ENCODE data around the gene CCDC69.

The CCDC69 gene

GRCh38 chr5:151159649-151160373 lies 64.1 kb downstream of the CCDC69 start:
- DNase-seq = no peak

DNA sequence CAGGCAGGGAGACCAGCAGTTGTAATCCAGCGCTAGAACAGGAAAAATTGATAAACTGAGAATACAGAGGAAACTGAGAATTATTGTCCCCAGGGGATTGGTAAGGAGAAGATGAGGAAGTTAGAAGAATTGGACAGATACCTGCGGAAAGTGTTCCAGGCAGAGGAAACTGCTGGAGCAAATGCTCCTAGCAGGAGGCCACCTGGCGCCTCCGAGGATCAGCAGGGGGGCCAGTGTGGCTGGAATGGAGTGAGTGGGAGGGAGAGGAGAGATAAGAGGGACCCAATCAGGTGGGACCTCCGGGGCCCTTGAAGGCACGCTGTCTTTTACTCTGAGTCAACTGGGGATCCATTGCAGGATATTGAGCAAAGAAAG lies 65.6 kb downstream of the CCDC69 start:
- peak in 1 of 14 donors; percentile 54 for DNase-seq

GRCh38 chr5:151157426-151158286 lies 66.2 kb downstream of the CCDC69 start, which contains the start of gene ANXA6:
TSS of gene ANXA6 (minus strand) at chr5:151157779. CDS start at chr5:151147901, 9,878 bp downstream.
- peak in 12 of 14 donors; percentile 20 to 89 (median 65) for DNase-seq

DNA sequence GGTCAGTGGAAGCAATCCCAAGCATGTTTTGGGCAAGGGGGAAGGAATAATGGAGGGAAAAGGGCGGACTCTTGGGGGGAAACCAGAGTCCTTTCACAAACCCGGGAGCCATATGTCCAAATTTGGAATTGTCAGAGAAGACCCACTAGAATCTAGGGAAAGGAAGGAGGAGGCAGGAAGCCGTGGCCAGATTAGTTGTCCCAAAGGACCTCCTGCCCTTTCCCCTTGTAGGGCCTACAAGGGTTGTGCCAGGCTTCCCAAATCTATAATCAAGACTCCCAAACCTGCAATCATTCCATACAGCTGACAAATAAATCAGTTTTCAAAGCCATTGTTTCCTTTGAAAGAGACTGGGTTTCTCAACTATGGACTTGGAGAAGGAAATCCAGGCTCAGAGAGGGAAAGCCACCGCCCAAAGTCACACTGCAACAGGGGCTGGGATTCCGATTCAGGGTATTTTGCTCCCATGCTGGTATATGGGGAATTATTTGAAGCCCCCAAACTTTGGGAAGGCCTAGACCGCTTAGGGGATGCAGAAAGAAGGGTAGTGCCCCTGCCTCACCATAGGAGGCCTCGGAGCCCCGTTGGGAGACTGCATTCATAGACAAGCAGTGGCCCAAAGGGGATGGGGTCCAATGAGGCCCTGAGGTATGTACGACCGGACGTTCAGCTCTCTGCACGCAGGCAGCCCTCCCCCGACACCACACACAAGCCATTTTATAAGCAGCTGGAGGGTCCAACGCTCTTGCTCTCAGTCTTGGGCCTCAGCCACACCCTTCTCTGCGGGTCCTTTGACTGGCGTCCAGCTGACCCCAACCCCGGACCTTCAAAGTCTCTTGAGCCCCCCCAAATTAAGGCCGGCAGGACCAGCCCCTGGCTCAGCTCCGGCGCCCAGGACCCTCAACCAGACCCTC lies 67.1 kb downstream of the CCDC69 start:
- DNase-seq = peak in 2 of 14 donors; percentile 28 to 53

DNA sequence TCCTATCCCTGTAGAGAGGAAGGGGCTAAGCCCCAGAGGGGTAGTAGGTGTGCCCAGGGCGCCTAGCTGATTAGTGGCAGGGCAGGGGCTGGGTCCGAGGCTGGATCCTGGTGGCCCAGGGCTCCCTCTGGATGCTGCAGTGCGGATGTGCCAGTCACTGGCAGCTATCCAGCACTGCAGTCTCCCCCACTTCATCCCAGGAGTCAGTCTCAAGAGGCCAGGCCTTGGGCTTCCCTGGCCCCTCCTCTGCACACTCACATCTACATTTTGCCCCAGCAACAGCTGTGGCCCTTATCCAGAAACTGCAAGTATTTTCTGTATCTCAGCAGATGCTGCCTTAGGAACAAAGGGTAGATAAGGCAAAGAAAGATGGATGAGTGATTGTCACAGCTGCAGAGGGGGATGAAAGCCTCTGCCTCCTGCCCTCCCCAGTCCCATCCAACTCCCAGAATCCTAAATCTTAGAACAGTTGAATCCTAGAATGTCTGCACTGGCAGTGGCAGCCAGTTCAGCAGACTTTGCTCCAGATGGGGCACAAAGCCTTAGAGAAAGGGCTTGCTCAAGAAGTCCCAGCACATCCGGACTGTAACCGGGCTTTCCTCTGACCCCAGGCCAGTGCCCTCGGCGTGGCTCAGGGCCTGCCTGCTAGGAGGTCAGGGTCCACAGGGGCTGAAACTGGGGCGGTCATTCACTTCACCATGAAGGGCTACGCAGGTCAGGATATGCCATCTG lies 68.0 kb downstream of the CCDC69 start:
- DNase-seq = peak in 2 of 14 donors; percentile 22 to 33

DNA sequence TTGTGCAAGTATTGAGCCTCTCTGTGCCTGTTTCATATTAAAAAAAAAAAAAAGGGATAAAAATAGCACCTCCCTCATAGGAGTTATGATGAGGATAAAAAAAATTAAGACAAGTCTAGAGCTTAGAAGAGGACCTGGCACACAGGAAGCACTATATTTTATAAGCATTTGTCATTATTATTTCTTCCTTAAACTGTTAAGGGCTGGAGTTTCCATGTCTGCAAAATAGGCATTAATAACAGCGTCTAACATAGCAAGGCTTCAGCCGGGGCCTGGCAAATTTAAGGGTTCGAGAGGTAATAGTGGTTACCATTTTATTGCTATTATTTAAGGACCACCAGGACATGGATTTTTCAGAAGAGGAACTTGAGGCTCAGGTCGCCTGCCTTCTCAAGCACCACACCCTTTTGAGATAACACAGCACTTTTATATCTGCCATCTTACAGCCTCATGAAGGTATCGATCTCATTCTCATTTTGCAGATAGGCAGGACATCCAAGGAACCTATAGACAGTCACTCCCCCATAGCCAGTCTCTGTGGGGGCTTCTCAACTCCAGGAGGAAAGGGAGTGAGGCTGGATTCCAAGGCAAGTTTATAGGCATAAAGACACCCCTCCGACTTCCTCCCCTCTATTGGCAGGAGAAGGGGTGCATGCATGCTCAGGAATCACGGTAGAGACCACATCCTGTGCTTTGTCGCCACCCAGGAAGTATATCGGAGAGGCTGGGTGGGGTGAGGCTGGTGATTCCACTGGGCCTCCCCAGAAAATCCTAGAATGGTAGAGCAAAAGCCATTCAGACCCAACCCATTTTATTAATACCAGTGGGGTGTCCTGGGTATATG lies 68.7 kb downstream of the CCDC69 start:
- no peak for DNase-seq

DNA sequence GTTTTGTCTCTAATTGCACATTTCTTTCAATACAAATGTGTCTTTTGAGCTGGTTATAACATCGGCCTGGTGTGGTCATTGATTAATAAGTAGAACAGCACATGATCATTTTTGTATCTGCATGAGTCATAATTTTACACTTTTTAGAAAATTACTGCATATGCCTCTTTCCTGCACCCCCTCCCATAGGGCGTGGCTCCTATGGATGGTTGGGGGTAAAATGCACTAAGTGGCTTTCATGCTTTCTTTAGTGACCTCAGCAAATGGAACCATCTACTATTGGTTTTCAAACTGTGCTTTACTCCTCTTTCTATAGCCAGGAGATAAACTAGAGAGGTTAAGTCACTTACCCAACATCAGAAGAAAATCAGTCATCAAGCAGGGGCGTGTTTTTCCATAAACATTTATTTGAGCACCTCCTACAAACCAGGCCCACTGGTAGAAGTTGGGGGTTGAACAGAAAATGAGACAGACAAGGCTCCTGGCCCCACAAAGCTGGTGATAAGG lies 70.1 kb downstream of the CCDC69 start:
- DNase-seq = no peak

DNA sequence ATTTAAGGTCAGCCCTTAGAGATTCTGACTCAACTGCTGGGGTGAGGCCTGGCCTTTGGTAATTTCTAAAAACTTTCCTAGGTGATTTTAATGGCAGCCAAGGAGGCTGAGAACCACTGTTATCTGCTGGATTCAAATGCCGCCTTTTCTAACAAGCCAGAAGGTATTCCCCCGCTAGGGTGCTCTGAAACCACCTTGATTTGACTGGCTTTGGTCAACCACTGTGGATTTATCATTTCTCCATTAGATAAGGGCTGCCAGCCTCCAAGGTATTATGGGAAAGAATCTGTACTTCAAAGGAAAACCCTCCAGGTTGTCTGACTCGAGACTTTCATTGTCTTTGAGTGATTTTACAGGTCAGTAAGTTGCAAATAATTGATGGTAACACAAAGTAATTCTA lies 70.6 kb downstream of the CCDC69 start:
- no peak for DNase-seq

GRCh38 chr5:151151793-151152192 lies 72.1 kb downstream of the CCDC69 start:
- DNase-seq = peak in 2 of 14 donors; percentile 21 to 24

- DNase-seq = no peak
These were observed 72.6 kb downstream of the CCDC69 start for GRCh38 chr5:151151263-151151660.

DNA sequence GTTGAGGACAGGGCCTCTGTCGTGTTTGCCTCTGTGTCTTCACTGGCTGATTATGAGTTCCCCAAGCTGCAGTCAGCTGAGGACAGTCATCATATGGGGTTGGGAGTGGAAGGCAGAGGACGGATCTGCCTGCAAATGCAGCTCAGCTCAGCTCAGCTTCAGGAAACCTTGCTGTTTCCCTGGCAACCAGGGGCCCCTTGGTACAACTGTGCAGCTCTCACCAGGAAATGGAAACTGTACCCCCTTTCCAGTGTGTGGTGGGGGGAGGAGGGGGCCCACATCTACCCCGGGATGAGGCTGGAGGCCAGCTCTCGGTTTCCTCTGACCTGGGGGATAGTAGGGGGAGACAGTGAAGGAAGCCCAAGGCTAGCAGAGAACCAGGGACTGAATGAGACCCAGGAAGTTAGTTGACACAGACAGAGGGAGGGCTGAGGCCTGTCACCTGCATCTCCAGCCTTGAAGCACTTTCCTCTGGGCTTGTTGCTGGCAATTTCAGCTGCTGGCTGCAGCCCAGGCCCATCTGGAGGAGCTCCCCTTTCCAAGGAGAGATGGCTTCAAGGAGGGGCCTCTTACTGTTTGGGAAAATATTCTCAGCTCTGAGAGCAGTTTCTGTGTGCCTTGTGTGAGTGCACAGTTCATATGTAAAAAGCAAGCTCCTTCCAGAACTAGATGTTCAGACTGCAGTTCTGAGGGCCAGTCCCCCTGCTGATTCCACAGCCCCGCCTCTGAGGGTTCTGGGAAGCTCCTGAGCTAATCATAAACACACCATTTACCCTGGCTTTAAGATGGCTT lies 73.2 kb downstream of the CCDC69 start:
- peak in 5 of 14 donors; percentile 26 to 57 (median 29) for DNase-seq

DNA sequence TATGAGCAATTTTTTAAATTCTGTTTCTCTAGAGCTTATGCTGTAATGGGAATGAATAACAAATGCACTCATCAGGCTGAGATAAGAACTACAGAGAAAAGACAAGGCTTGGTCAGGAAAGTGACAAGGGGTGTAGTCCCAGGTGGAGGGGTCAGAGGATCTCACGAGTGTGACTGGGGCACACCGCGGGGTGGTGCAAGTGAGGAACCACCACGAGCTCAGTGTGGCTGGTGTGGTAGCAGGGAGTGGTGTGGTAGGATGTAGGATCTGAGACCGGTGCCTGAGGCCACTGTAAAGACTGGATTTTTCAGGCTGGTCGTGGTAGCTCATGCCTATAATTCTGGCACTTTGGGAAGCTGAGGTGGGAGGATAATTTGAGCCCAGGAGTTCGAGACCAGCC lies 75.3 kb downstream of the CCDC69 start:
- no peak for DNase-seq

DNA sequence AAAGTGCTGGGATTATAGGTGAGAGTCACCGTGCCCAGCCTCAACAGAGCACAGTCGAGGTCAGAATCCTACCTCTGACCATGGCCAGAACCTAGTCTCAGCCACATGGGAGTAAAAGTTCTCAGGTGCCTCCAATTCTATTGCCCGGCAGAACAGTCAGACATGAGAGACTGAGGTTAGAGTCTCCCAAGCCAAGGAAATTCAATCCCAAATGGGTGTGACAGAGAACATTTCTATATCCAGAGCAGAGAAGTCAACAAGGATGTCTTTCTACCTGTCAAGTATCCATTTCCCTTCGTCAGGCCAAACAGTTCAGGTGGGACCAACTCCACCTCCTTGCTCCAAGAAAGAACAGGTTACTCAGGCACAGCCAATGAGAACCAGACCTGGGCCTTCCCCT lies 76.9 kb downstream of the CCDC69 start:
- DNase-seq = no peak

GRCh38 chr5:151146061-151146460 lies 77.8 kb downstream of the CCDC69 start:
- DNase-seq = no peak

DNA sequence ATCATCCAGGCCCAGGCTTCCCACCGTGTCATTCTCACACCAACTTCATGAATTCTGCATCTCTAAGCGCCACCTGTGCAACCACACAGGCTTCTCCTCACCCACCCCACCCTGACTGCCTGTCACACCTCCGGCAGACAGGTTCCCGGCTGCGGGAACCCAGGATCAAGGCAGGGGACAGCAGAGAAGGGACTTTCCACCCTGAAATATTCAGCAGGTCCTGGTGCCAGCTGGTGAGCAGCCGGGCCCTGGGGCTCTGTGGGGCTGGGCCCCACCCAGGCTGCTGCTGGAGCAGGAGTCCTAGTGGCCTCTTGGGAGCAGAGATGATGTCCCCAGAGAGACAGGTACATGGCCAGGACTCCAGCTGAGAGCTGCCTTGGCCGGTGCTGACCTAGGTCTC lies 79.0 kb downstream of the CCDC69 start:
- no peak for DNase-seq

GRCh38 chr5:151144275-151144674 lies 79.6 kb downstream of the CCDC69 start:
- no peak for DNase-seq

GRCh38 chr5:151143645-151144044 lies 80.2 kb downstream of the CCDC69 start:
- no peak for DNase-seq

- DNase-seq = no peak
These were observed 81.0 kb downstream of the CCDC69 start for GRCh38 chr5:151142933-151143332.

DNA sequence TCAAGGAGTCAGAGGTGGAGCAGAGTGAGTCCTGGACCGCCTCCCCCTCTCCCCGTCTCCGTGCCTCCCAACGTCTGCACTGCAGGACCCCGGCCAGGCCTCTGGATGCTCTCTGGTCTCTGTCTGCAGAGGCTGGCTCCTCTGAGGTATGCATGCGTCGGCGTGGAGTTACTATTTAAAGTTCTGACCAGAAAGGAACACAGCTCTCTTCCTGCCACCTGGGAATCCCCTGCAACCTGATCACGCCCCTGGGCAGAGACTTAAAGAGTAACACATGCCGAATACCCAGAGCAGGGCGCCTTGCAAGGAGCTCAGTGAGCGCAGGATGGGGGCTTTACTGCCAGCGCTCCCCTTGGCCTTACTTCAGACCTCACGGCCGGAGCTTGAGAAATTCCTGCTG lies 82.4 kb downstream of the CCDC69 start:
- no peak for DNase-seq

All from C1 segment of cervical spinal cord (tissue), 14 donors.